Measurements from ENCODE around the gene VAC14. TPM values are rescaled to one million over a fixed set of nuclear protein-coding genes. Genes with fewer than 3 reads are reported as not detected.

VAC14 gene
- total and polyA plus RNA-seq, 3 donors from 2014 or later = 41.0 to 80.5 (median 61.8) TPM

GRCh38 chr16:70714581-70715054 lies 86.3 kb downstream of the VAC14 start:
- peaks cover 23% of the 10 kb centered on the region for H3K4me1 ChIP-seq
- WGBS, 2 donors = 83 to 92% methylated on average over 9 to 10 of the region's 10 CpGs
- intact Hi-C loops (cut with DNase I; ENCODE audit: low total_unique reads) = no loop called here

GRCh38 chr16:70713824-70714223 lies 87.1 kb downstream of the VAC14 start:
- intact Hi-C loops (cut with DNase I; ENCODE audit: low total_unique reads) = no loop called here
- no peaks in the 10 kb centered on the region for H3K27me3 ChIP-seq
- no peaks in the 10 kb centered on the region for H3K36me3 ChIP-seq (ENCODE audit: low read depth, missing control alignments)
- TF ChIP-seq POLR2A (IDR thresholded peaks at IDR 0.05) (no peak), CTCF (IDR thresholded peaks at IDR 0.05) (no peak)
- DNase-seq = no peak
- H3K27ac ChIP-seq = no peak overlapping the region
- H3K9me3 ChIP-seq = no peaks in the 10 kb centered on the region
- no peak overlapping the region for H3K4me3 ChIP-seq
- WGBS, 2 donors = 89 to 93% methylated on average over 10 of the region's 10 CpGs
- peaks cover 23% of the 10 kb centered on the region for H3K4me1 ChIP-seq

More at GRCh38 chr16:70714581-70715054, 86.3 kb downstream of the VAC14 start:
- no peak overlapping the region for H3K4me3 ChIP-seq
- no peaks in the 10 kb centered on the region for H3K36me3 ChIP-seq (ENCODE audit: low read depth, missing control alignments)
- H3K27ac ChIP-seq = peak overlapping the region; percentile 10 to 14
- H3K27me3 ChIP-seq = no peaks in the 10 kb centered on the region
- no peak for TF ChIP-seq POLR2A (IDR thresholded peaks at IDR 0.05)
- no peak for TF ChIP-seq CTCF (IDR thresholded peaks at IDR 0.05)
- DNase-seq = no peak
- no peaks in the 10 kb centered on the region for H3K9me3 ChIP-seq

- Histone ChIP-seq H3K27ac (no peak overlapping the region), H3K4me1 (peaks cover 23% of the 10 kb centered on the region), H3K36me3 (ENCODE audit: low read depth, missing control alignments) (no peaks in the 10 kb centered on the region), H3K9me3 (no peaks in the 10 kb centered on the region), H3K4me3 (no peak overlapping the region), H3K27me3 (no peaks in the 10 kb centered on the region)
- intact Hi-C loops (cut with DNase I; ENCODE audit: low total_unique reads) = no loop called here
- no peak for TF ChIP-seq POLR2A (IDR thresholded peaks at IDR 0.05)
- TF ChIP-seq CTCF (IDR thresholded peaks at IDR 0.05) = no peak
- 71 to 90% methylated on average over 5 of the region's 5 CpGs for WGBS, 2 donors
- no peak for DNase-seq
Measured at GRCh38 chr16:70713342-70713741, 87.6 kb downstream of the VAC14 start.

GRCh38 chr16:70712942-70713341 lies 88.0 kb downstream of the VAC14 start:
- WGBS, 2 donors = 88 to 91% methylated on average over 12 of the region's 12 CpGs
- peaks cover 23% of the 10 kb centered on the region for H3K4me1 ChIP-seq
- no peak overlapping the region for H3K4me3 ChIP-seq
- DNase-seq = no peak
- H3K9me3 ChIP-seq = no peaks in the 10 kb centered on the region
- intact Hi-C loops (cut with DNase I; ENCODE audit: low total_unique reads) = no loop called here
- H3K27ac ChIP-seq = no peak overlapping the region
- H3K27me3 ChIP-seq = no peaks in the 10 kb centered on the region
- TF ChIP-seq POLR2A (IDR thresholded peaks at IDR 0.05) (no peak), CTCF (IDR thresholded peaks at IDR 0.05) (no peak)
- no peaks in the 10 kb centered on the region for H3K36me3 ChIP-seq (ENCODE audit: low read depth, missing control alignments)

GRCh38 chr16:70712359-70712758 lies 88.6 kb downstream of the VAC14 start:
- Histone ChIP-seq H3K4me3 (no peak overlapping the region), H3K36me3 (ENCODE audit: low read depth, missing control alignments) (no peaks in the 10 kb centered on the region), H3K9me3 (no peaks in the 10 kb centered on the region), H3K27me3 (no peaks in the 10 kb centered on the region), H3K27ac (no peak overlapping the region), H3K4me1 (peaks cover 23% of the 10 kb centered on the region)
- intact Hi-C loops (cut with DNase I; ENCODE audit: low total_unique reads) = no loop called here
- WGBS, 2 donors = 91 to 93% methylated on average over 11 of the region's 11 CpGs
- DNase-seq = no peak
- TF ChIP-seq POLR2A (IDR thresholded peaks at IDR 0.05) (no peak), CTCF (IDR thresholded peaks at IDR 0.05) (no peak)
